OCI-LY7 (cell line): ENCODE measurements around the gene NDUFAF7.

Experiments
- EZH2phosphoT487 ChIP-seq: fragments of 200-600 bp; sonication (generic); IDR thresholded peaks from 2 replicates; pipeline ENCODE4 v1.6.1; 2018; ENCODE audit warnings: low read depth, borderline replicate concordance, mild to moderate bottlenecking, mixed run types, antibody characterized with exemption, low read length, moderate library complexity, mixed read lengths
- TF ChIP-seq, protein P1 (sequence below): fragments of 200-600 bp; sonication (generic); conservative IDR thresholded peaks from 2 replicates; pipeline ENCODE4 v1.5.1; 2014; ENCODE audit warnings: mild to moderate bottlenecking, antibody characterized with exemption, low read length, moderate library complexity, mixed read lengths

DNA sequence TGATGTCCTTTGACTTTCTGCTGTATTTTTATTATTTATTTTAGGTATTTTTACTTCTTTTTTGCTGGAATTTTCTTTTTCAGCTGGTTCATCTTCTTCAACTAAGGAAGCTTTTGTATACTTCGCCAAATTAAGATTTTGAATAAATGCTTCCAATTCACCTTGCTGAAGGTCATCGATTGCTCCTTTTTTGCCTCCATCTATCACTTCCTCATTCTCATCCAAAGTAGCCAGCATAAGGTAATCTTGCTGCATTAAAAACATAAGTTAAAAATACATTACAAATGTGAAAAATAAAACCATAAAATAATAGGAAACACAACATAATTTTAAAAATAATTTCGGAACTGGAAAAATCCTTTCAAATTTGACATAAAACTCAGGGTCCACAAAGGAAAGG is 2.7 kb upstream of the NDUFAF7 start:
- TF ChIP-seq, protein P1, sequence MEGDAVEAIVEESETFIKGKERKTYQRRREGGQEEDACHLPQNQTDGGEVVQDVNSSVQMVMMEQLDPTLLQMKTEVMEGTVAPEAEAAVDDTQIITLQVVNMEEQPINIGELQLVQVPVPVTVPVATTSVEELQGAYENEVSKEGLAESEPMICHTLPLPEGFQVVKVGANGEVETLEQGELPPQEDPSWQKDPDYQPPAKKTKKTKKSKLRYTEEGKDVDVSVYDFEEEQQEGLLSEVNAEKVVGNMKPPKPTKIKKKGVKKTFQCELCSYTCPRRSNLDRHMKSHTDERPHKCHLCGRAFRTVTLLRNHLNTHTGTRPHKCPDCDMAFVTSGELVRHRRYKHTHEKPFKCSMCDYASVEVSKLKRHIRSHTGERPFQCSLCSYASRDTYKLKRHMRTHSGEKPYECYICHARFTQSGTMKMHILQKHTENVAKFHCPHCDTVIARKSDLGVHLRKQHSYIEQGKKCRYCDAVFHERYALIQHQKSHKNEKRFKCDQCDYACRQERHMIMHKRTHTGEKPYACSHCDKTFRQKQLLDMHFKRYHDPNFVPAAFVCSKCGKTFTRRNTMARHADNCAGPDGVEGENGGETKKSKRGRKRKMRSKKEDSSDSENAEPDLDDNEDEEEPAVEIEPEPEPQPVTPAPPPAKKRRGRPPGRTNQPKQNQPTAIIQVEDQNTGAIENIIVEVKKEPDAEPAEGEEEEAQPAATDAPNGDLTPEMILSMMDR: no peak
- no peak for TF ChIP-seq EZH2phosphoT487
